ENCODE data around the gene ITGAV.

DNA sequence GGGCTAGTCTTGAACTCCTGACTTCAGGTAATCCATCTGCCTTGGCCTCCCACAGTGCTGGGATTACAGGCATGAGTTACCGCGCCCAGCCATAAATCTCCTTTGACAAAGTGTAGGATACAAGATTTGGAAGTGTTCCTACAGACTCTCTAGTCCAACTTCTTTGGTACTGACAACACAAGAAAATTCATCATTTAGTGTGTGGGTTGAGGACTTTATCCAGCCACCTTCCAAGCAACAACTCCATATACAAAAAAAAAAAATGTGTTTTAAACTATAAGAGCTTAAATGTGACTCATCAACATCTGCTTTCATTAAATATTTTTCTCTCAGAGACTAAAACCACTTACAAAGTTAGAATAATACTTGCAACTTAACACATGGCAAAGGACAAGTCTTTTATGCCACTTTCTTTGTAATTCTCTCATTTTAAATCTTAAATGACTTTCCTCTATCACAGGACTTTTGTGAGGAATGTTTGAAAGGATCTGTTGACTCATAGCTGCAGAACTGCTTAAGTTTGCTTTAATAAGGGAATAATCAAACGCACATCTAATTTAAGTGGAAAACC, 46.2 kb upstream of the ITGAV start:
- TF ChIP-seq, protein P1, sequence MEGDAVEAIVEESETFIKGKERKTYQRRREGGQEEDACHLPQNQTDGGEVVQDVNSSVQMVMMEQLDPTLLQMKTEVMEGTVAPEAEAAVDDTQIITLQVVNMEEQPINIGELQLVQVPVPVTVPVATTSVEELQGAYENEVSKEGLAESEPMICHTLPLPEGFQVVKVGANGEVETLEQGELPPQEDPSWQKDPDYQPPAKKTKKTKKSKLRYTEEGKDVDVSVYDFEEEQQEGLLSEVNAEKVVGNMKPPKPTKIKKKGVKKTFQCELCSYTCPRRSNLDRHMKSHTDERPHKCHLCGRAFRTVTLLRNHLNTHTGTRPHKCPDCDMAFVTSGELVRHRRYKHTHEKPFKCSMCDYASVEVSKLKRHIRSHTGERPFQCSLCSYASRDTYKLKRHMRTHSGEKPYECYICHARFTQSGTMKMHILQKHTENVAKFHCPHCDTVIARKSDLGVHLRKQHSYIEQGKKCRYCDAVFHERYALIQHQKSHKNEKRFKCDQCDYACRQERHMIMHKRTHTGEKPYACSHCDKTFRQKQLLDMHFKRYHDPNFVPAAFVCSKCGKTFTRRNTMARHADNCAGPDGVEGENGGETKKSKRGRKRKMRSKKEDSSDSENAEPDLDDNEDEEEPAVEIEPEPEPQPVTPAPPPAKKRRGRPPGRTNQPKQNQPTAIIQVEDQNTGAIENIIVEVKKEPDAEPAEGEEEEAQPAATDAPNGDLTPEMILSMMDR (IDR thresholded peaks at IDR 0.05), result no peak
- TF ChIP-seq EP300 (IDR thresholded peaks at IDR 0.05) (no peak), POLR2AphosphoS5 (IDR thresholded peaks at IDR 0.05) (no peak)

All from esophagus muscularis mucosa (tissue), 4 donors.